Amniotic stem cell (primary cell): ENCODE results near the gene RAB7A.

Source experiments
- DNase-seq: peaks from one replicate; lab custom pipeline; 2025; lab: John Stamatoyannopoulos, UW

RAB7A gene

DNA sequence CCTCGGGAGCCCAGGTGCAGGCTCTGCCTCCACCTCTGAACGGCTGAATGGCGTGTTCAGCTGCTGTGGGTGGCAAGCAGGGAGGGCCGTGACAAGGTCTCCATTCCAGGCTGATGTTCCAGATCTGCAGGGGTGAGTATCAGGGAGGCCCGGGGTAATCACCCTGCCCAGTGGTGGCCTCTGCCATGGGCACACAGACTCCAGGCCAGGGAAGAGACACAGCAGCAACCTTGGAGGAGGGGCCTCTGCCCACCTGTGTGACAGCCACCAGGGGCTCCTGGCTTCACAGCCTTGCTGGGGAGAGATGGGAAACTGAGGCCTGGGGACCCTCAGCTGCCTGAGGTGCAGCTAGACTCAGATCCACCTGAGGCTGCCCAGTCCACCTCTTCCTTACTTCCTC lies 127.8 kb downstream of the RAB7A start:
- no peak for DNase-seq

DNA sequence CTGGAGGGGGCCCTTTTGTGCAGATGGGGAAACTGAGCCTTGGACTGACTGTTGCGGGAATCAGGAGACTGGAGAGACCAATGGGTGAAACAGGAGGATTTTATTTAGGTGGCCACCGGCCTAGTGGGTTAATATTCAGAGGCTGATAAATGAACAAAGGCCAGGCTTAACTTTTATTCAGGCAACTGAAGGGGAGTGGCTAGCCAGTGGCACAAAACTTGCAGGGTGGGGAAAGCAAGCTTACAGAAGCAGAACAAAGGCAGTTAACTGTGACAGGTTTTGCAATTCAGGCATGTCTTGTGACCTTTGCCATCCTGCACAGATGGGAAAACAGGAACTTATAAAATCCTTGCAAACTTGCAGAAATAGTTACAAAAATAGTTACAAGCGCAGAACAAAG lies 128.5 kb downstream of the RAB7A start:
- DNase-seq = no peak

DNA sequence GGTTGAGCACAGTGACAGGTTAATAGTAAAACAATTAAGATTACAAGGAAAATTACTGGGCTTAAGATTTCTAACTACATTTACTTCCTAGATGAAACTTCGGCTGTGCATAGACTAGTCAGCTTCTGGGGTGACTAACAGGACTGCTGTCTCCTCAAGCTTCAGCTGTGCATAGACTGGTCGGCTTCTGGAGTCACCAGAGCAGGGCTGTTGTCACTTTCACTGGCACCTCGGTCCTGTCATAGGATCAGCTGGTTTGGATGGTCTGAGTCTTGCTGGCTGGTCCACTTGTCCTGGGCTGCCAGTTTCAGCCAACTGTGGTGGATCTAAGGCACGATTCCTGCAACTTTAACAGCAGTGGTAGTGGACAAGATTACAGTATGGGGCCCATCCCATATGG lies 129.6 kb downstream of the RAB7A start:
- no peak for DNase-seq

DNA sequence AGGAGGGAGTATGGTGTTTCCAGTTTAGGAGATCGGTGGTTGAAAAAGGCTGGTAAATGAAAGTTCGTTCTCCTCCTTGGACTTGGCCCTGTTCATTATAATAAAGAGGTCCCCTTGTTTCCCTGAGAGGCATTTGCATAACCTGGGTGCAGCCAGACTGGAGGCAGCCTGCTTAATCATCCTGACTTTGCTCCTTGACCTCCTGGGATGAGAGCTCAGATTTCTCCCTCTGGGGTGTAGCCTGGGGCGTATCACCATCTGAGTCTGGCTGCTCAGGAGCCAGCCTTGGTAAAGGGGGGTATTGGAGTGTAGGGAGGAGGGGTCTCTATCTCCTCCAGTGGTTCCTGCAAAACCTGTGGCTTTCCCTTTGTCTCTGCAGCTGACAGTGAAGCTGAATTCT lies 132.2 kb downstream of the RAB7A start:
- no peak for DNase-seq

DNA sequence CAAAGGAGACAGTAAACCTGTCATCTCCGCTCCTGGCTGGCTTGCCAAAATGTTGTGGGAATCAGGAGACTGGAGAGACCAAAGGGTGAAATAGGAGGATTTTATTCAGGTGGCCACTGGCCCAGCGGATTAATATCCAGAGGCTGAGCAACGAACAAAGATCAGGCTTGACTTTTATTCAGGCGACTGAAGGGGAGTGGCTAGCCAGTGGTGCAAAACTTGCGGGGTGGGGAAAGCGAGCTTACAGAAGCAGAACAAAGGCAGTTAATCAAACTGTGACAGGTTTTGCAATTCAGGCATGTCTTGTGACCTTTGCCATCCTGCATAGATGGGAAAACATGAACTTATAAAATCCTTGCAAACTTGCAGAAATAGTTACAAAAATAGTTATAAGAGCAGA lies 133.6 kb downstream of the RAB7A start:
- no peak for DNase-seq

DNA sequence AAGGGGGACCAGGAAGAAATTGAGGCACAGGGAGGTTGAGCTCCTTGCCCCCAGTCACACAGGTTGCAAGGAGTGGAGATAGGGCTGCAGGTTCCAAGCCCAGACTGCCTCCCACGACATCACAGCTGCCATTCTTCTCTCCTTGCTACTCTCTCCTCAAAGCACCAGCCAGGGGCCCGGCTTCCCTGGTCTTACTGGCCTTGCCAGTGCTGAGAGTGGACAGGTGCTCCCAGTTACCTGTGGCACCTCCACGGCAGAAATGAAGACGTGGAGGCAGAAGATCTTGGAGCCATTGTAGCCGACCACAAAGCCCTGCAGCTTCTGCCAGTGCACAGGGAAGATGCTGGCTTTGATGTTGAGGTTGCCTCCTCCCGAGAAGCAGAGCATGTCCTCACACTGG lies 135.5 kb downstream of the RAB7A start:
- DNase-seq = no peak

DNA sequence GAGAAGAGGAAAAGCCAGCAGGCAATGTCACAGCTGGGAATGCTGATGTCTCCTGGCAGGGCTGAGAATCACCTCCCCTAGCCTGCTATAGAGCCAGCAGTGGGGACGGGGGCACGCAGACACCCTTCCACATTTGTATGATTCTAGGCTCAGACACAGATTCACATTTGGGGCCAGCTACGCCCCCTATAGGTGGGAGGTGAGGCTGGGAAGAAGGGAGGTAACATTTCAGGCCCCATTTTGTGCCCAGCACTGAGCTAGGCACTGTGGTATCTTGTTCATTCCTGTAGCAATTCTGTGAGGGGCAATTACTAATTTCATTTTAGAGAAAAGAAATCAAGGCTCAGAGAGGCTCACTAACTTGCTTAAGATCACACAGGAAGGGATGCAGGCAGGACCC lies 137.6 kb downstream of the RAB7A start:
- DNase-seq = no peak
